K562 (cell line): ENCODE data around the gene C1QTNF5. TPM values are rescaled to one million over a fixed set of nuclear protein-coding genes. Genes with fewer than 3 reads are reported as not detected.

Experiments
- ARID2 ChIP-seq: fragments of 450-650 bp; IDR thresholded peaks from 2 replicates; pipeline ENCODE4 v1.6.1; 2017; ENCODE audit warnings: antibody characterized with exemption, mild to moderate bottlenecking
- CHD4 ChIP-seq: fragments of 200-600 bp; sonication (generic); IDR thresholded peaks from 3 replicates; pipeline ENCODE4 v1.6.1; 2012; ENCODE audit warnings: low read depth, mild to moderate bottlenecking, mixed read lengths, low read length, inconsistent platforms; ENCODE audit not compliant: insufficient read depth, insufficient replicate concordance, poor library complexity, severe bottlenecking
- DPF2 ChIP-seq: fragments of 450-650 bp; IDR thresholded peaks from 2 replicates; pipeline ENCODE4 v1.6.1; 2016
- EHMT2 ChIP-seq: fragments of 450-650 bp; IDR thresholded peaks from 2 replicates; pipeline ENCODE4 v1.6.1; 2018; ENCODE audit warnings: antibody characterized with exemption
- FOXP1 ChIP-seq: sonication (generic); formaldehyde crosslinking; IDR thresholded peaks from 2 replicates; pipeline ENCODE4 v1.8.0; 2022; ENCODE audit warnings: mild to moderate bottlenecking, missing genetic modification reagents
- GABPB1 ChIP-seq: sonication (generic); formaldehyde crosslinking; IDR thresholded peaks from 2 replicates; pipeline ENCODE4 v1.8.0; 2022; ENCODE audit warnings: mild to moderate bottlenecking, missing genetic modification reagents
- GATAD2B ChIP-seq: fragments of 450-650 bp; IDR thresholded peaks from 2 replicates; pipeline ENCODE4 v1.6.1; 2017; ENCODE audit warnings: mild to moderate bottlenecking, borderline replicate concordance
- HDAC2 ChIP-seq: fragments of 450-650 bp; IDR thresholded peaks from 2 replicates; pipeline ENCODE4 v1.6.1; 2016; ENCODE audit warnings: mild to moderate bottlenecking
- KLF16 ChIP-seq: IDR thresholded peaks from 2 replicates; pipeline ENCODE4 v1.6.1; 2016; ENCODE audit warnings: antibody characterized with exemption
- MAFG ChIP-seq: fragments of 450-650 bp; conservative IDR thresholded peaks from 2 replicates; pipeline ENCODE4 v1.6.1; 2016; ENCODE audit warnings: missing genetic modification characterization, missing compliant biosample characterization
- NCOR1 ChIP-seq: fragments of 450-650 bp; IDR thresholded peaks from 2 replicates; pipeline ENCODE4 v1.6.1; 2016; ENCODE audit warnings: mild to moderate bottlenecking, moderate library complexity
- NR0B1 ChIP-seq: fragments of 450-650 bp; IDR thresholded peaks from one replicate; pipeline ENCODE4 v1.6.1; 2018; ENCODE audit warnings: mild to moderate bottlenecking, moderate library complexity; ENCODE audit not compliant: partially characterized antibody
- PTBP1 ChIP-seq: fragments of 200-400 bp; formaldehyde crosslinking; IDR thresholded peaks from 2 replicates; pipeline ENCODE4 v1.6.1; 2017; ENCODE audit warnings: low read depth, low read length
- RAD21 ChIP-seq, 2 experiments: fragments of 250-450 bp in 1 of 2; fragments of 450-650 bp in 1 of 2; sonication (Bioruptor Pico) in 1 of 2; formaldehyde crosslinking in 1 of 2; IDR thresholded peaks in 1 of 2; conservative IDR thresholded peaks in 1 of 2; 2 replicates each; pipeline versions ENCODE4 v1.4.0 to v1.8.0; 2020 to 2022; ENCODE audit warnings: mild to moderate bottlenecking in 2 of 2, moderate library complexity in 1 of 2
- RCOR1 ChIP-seq, 2 experiments: IDR thresholded peaks; 2 replicates each; pipeline ENCODE4 v1.6.1; 2012; ENCODE audit warnings: low read depth in 2 of 2, low read length in 2 of 2, borderline replicate concordance in 1 of 2, improper control_type of control experiment in 1 of 2
- RHOXF2B ChIP-seq: fragments of 250-450 bp; sonication (Bioruptor Pico); conservative IDR thresholded peaks from 2 replicates; pipeline ENCODE4 v1.5.1; 2021
- STAG1 ChIP-seq: sonication (generic); formaldehyde crosslinking; IDR thresholded peaks from 2 replicates; pipeline ENCODE4 v1.5.0; 2020; ENCODE audit warnings: missing genetic modification reagents, borderline replicate concordance
- STAT5A ChIP-seq: IDR thresholded peaks from 2 replicates; pipeline ENCODE4 v1.6.1; 2012; ENCODE audit warnings: low read length, inconsistent platforms, borderline replicate concordance
- TEAD1 ChIP-seq, 2 experiments: fragments of 450-650 bp in 1 of 2; sonication (generic) in 1 of 2; formaldehyde crosslinking; IDR thresholded peaks; 2 replicates each; pipeline versions ENCODE4 v1.4.0 to v1.8.0; 2020 to 2022; ENCODE audit warnings: mild to moderate bottlenecking in 2 of 2, missing genetic modification reagents in 1 of 2
- XRCC5 ChIP-seq: fragments of 200-400 bp; formaldehyde crosslinking; IDR thresholded peaks from 2 replicates; pipeline ENCODE4 v1.6.1; 2017; ENCODE audit warnings: low read depth, mild to moderate bottlenecking, low read length
- ZFP36 ChIP-seq: fragments of 150-350 bp; IDR thresholded peaks from 2 replicates; pipeline ENCODE4 v1.6.1; 2018; ENCODE audit warnings: low read length, low read depth; ENCODE audit not compliant: partially characterized antibody
- ZNF23 ChIP-seq: fragments of 250-450 bp; sonication (Bioruptor Pico); IDR thresholded peaks from 2 replicates; pipeline ENCODE4 v1.4.0; 2020; ENCODE audit warnings: mild to moderate bottlenecking
- ZNF282 ChIP-seq: sonication (generic); formaldehyde crosslinking; IDR thresholded peaks from 2 replicates; pipeline ENCODE4 v1.8.1; 2023; ENCODE audit warnings: missing genetic modification reagents
- ZNF668 ChIP-seq: fragments of 250-450 bp; sonication (Bioruptor Pico); IDR thresholded peaks from 2 replicates; pipeline ENCODE4 v1.8.0; 2022; ENCODE audit warnings: mild to moderate bottlenecking, inconsistent platforms
- polyA plus RNA-seq, 8 experiments: library from polyadenylated mRNA; depleted of rRNA in 4 of 8; stranded (reverse) in 5 of 8; unstranded in 3 of 8; fragments of >200 nt; fragmentation: Nextera tagmentation in 2 of 8; fragmentation: Illumina TruSeq in 1 of 8; extraction: Ambion mirVana in 2 of 8; extraction: Trizol in 1 of 8; gene quantifications; 2 replicates each; pipeline versions ENCODE4 v1.2.1 to v1.2.3, GENCODE V29; 2011 to 2014; ENCODE audit warnings: inconsistent platforms in 1 of 8, missing spikeins in 1 of 8
- total RNA-seq, 7 experiments: library from RNA; depleted of rRNA in 6 of 7; stranded (reverse); fragments of >200 nt in 6 of 7; fragmentation: Illumina TruSeq in 2 of 7; extraction: Trizol in 2 of 7; gene quantifications; 2 replicates each; pipeline versions ENCODE4 v1.2.1 to v1.2.3, GENCODE V29; 2011 to 2021; ENCODE audit warnings: low replicate concordance in 1 of 7
- TF ChIP-seq, protein P1 (sequence below): sonication (generic); formaldehyde crosslinking; IDR thresholded peaks from 2 replicates; pipeline ENCODE4 v1.8.1; 2023; ENCODE audit warnings: mild to moderate bottlenecking, missing genetic modification reagents
- TF ChIP-seq, protein P2 (sequence below), 2 experiments: fragments of 250-450 bp in 1 of 2; fragments of 450-650 bp in 1 of 2; sonication (Bioruptor Pico) in 1 of 2; IDR thresholded peaks; 2 replicates each; pipeline versions ENCODE4 v1.6.1 to v1.8.0; 2016 to 2021; ENCODE audit warnings: mild to moderate bottlenecking in 2 of 2, moderate library complexity in 2 of 2, missing compliant biosample characterization in 1 of 2, missing genetic modification characterization in 1 of 2

The C1QTNF5 gene
- total and polyA plus RNA-seq, 9 of the 15 experiments (the other 6 are each of a cell fraction or from before 2014, with no cell fraction given), result 0.07 to 0.76 (median 0.24) TPM; not detected in 1

DNA sequence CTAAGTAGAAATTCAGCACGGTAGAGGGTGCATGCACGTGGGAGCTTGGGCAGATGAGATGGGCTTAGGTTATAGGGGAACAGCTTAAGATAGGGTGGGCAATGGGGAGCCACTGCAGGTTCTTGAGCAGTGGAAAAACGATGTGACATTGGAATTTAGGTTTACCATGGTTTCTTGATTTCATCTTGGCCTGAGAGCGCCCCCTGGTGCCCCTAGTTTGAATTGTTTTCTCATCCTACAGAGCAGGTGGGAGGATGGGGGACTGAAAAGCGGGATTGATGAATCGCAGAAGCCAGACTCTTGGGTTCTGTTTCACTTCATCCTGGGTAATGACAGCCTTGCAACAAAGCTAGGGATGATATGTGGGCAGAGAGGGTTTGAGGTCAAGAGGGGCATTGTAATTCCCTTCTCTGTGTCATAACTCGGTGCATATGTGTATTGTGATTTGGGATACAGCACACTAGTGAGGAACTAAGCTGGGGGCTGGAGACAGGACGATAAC, 17.1 kb downstream of the C1QTNF5 start (continued):
- TF ChIP-seq RHOXF2B (CRISPR knock-in tag), result no peak
- TF ChIP-seq GABPB1 (CRISPR knock-in tag), result 0 out of 2 replicates have a peak, but pooled peaks have one; percentile 42
- peak; percentile 58 to 97; a peak in 3 of 4 replicates for TF ChIP-seq TEAD1 (CRISPR knock-in tag; IDR thresholded peaks at IDR 0.05)
- TF ChIP-seq XRCC5, result peak; percentile 95
- TF ChIP-seq DPF2, result 0 out of 2 replicates have a peak, but pooled peaks have one; percentile 31
- TF ChIP-seq HDAC2, result peak; percentile 86
- no peak for TF ChIP-seq ZNF668 (CRISPR knock-in tag)
- TF ChIP-seq KLF16, result 0 out of 2 replicates have a peak, but pooled peaks have one; percentile 31
- peak; percentile 15; the same call in 1 of the 2 replicates for TF ChIP-seq MAFG (tag)
- TF ChIP-seq ZNF23 (CRISPR knock-in tag), result no peak
- TF ChIP-seq GATAD2B, result 0 out of 2 replicates have a peak, but pooled peaks have one; percentile 32
- TF ChIP-seq, protein P1, sequence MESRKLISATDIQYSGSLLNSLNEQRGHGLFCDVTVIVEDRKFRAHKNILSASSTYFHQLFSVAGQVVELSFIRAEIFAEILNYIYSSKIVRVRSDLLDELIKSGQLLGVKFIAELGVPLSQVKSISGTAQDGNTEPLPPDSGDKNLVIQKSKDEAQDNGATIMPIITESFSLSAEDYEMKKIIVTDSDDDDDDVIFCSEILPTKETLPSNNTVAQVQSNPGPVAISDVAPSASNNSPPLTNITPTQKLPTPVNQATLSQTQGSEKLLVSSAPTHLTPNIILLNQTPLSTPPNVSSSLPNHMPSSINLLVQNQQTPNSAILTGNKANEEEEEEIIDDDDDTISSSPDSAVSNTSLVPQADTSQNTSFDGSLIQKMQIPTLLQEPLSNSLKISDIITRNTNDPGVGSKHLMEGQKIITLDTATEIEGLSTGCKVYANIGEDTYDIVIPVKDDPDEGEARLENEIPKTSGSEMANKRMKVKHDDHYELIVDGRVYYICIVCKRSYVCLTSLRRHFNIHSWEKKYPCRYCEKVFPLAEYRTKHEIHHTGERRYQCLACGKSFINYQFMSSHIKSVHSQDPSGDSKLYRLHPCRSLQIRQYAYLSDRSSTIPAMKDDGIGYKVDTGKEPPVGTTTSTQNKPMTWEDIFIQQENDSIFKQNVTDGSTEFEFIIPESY (CRISPR knock-in tag), result peak; percentile 36; the same call in 1 of the 2 replicates
- TF ChIP-seq CHD4, result peak; percentile 86
- TF ChIP-seq ZNF282 (CRISPR knock-in tag), result no peak
- TF ChIP-seq NR0B1, result no peak
- 0 out of 2 replicates have a peak, but pooled peaks have one; percentile 16 for TF ChIP-seq ARID2
- peak; percentile 7; the same call in 1 of the 2 replicates for TF ChIP-seq NCOR1
- TF ChIP-seq STAT5A, result peak; percentile 5; the same call in 1 of the 2 replicates
- peak; percentile 60 to 85; a peak in 3 of 4 replicates for TF ChIP-seq RCOR1 (IDR thresholded peaks at IDR 0.05; ENCODE audit: borderline replicate concordance in 1 of 2, low read depth in 2 of 2, low read length in 2 of 2)
- TF ChIP-seq, protein P2, sequence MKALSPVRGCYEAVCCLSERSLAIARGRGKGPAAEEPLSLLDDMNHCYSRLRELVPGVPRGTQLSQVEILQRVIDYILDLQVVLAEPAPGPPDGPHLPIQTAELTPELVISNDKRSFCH (CRISPR knock-in tag; IDR thresholded peaks at IDR 0.05), result no peak
- TF ChIP-seq, protein P2 (tag; IDR thresholded peaks at IDR 0.05), result peak; percentile 66
- TF ChIP-seq ZFP36, result peak; percentile 99
- TF ChIP-seq STAG1 (CRISPR knock-in tag), result no peak; the same call in 1 of the 2 replicates
- TF ChIP-seq RAD21 (CRISPR knock-in tag; conservative IDR thresholded peaks at IDR 0.05 in 1 of 2, IDR thresholded peaks at IDR 0.05 in 1 of 2), result peak; percentile 57 to 81
- TF ChIP-seq FOXP1 (CRISPR knock-in tag), result peak; percentile 27; the same call in 1 of the 2 replicates
- TF ChIP-seq PTBP1, result peak; percentile 99
- 0 out of 2 replicates have a peak, but pooled peaks have one; percentile 28 for TF ChIP-seq EHMT2
